Measurements from ENCODE around the gene SCGB1D1.

Gene SCGB1D1

GRCh38 chr11:62233730-62234129, 43.7 kb downstream of the SCGB1D1 start:
- H3K36me3 Mint-ChIP-seq (ENCODE audit: low read depth) = no peaks in the 10 kb centered on the region
- DNase-seq (no peak), ATAC-seq (no peak)
- no peak overlapping the region for H3K4me3 Mint-ChIP-seq
- no peaks in the 10 kb centered on the region for H3K4me1 Mint-ChIP-seq
- no peak overlapping the region for H3K27ac Mint-ChIP-seq
- no peaks in the 10 kb centered on the region for H3K9me3 Mint-ChIP-seq
- H3K27me3 Mint-ChIP-seq = peaks cover 34% of the 10 kb centered on the region

GRCh38 chr11:62236187-62236586, 46.2 kb downstream of the SCGB1D1 start:
- no peaks in the 10 kb centered on the region for H3K36me3 Mint-ChIP-seq (ENCODE audit: low read depth)
- no peak for ATAC-seq
- no peak overlapping the region for H3K27ac Mint-ChIP-seq
- no peaks in the 10 kb centered on the region for H3K9me3 Mint-ChIP-seq
- H3K27me3 Mint-ChIP-seq = peaks cover 41% of the 10 kb centered on the region
- H3K4me1 Mint-ChIP-seq = no peaks in the 10 kb centered on the region
- no peak for DNase-seq
- no peak overlapping the region for H3K4me3 Mint-ChIP-seq

- no peaks in the 10 kb centered on the region for H3K36me3 Mint-ChIP-seq (ENCODE audit: low read depth)
- H3K4me1 Mint-ChIP-seq = no peaks in the 10 kb centered on the region
- H3K27me3 Mint-ChIP-seq = peaks cover 47% of the 10 kb centered on the region
- no peak for ATAC-seq
- no peak for DNase-seq
- no peak overlapping the region for H3K4me3 Mint-ChIP-seq
- H3K9me3 Mint-ChIP-seq = no peaks in the 10 kb centered on the region
- H3K27ac Mint-ChIP-seq = no peak overlapping the region
These were observed 47.5 kb downstream of the SCGB1D1 start for GRCh38 chr11:62237499-62237898.

- DNase-seq (no peak), ATAC-seq (no peak)
- no peaks in the 10 kb centered on the region for H3K36me3 Mint-ChIP-seq (ENCODE audit: low read depth)
- no peak overlapping the region for H3K4me3 Mint-ChIP-seq
- H3K4me1 Mint-ChIP-seq = no peaks in the 10 kb centered on the region
- no peak overlapping the region for H3K27ac Mint-ChIP-seq
- H3K27me3 Mint-ChIP-seq = peaks cover 44% of the 10 kb centered on the region
- H3K9me3 Mint-ChIP-seq = no peaks in the 10 kb centered on the region
These were observed 48.1 kb downstream of the SCGB1D1 start for GRCh38 chr11:62238151-62238550.

GRCh38 chr11:62241095-62241494, 51.1 kb downstream of the SCGB1D1 start:
- DNase-seq = no peak
- Mint-ChIP-seq H3K36me3 (ENCODE audit: low read depth) (no peaks in the 10 kb centered on the region), H3K27ac (no peak overlapping the region), H3K4me3 (no peak overlapping the region), H3K9me3 (no peaks in the 10 kb centered on the region), H3K4me1 (no peaks in the 10 kb centered on the region), H3K27me3 (peaks cover 34% of the 10 kb centered on the region)
- no peak for ATAC-seq

DNA sequence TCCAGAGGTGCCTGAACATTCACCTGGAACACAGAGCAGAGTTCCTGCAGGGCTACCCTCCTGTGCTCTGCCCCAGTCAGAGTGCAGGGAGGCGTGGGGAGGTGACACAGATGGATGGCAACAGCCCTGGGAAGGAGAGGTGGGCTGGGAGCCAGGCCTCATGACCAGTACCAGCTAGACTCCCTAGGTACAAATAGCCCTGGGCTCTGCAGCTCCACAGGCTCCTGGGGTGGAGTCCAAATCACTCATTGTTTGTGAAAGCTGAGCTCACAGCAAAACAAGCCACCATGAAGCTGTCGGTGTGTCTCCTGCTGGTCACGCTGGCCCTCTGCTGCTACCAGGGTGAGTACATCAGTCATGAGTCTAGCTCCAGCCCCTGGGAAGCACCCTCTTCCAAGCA, 52.0 kb downstream of the SCGB1D1 start, which contains the start of gene SCGB1D2:
TSS of gene SCGB1D2 (plus strand) at position 219 of the 400 bp plus-strand sequence. CDS start at position 288, 69 bp downstream.
- Mint-ChIP-seq H3K4me1 (no peaks in the 10 kb centered on the region), H3K27ac (no peak within 1 kb of the TSS), H3K36me3 (ENCODE audit: low read depth) (no peaks in the 10 kb centered on the region), H3K4me3 (no peak within 1 kb of the TSS), H3K27me3 (peaks cover 34% of the 10 kb centered on the region), H3K9me3 (no peaks in the 10 kb centered on the region)
- DNase-seq (no peak), ATAC-seq (no peak)
